Measurements from ENCODE around the gene IFNGR2. TPM values are rescaled to one million over a fixed set of nuclear protein-coding genes. Genes with fewer than 3 reads are reported as not detected.

The IFNGR2 gene
- total RNA-seq, 1 experiment from 2014 or later = 44.1 TPM

DNA sequence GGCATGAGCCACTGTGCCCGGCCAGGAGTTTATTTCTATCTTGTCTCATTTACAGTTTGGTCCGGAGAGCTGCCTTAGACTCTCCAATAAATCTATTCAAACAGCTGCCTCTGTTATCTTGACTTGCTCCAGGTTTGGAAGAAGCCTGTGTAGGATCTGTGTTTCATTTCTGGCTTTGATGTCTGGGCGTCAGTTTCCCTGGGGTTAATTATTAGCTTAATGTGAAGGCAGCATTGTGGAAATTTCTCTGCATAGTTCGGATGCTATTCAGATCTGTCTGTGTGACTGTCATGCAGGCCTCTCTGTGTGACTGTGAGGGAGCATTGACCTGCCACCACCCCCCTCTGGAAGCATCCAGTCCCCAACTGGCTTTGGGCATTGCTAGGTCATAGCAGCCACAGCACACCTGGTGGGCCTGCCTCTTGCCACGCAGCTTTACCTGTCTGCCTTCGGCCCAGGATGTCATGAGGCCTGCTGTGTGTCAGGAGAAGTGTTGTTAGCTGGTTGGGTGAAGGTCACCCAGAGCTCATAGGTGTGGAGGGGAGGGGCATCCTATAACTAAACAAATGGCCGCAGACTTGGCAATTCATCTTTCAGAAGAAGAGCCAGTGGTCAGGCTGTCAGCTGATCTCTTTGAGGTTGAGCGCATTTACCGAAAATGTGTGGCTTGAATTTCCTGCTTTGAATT lies 9.8 kb downstream of the IFNGR2 start:
- H4K8ac ChIP-seq (replicated peaks; ENCODE audit: insufficient read length, low read depth, low read length) = no peak overlapping the region
- WGBS (ENCODE audit: extremely low coverage, insufficient read length, low lambda C conversion rate) = no CpG with 5 or more reads among the region's 9 CpGs
- no peak overlapping the region for H4K5ac ChIP-seq (ENCODE audit: insufficient read length, low read depth, low read length)
- no peak for TF ChIP-seq CTCF (conservative IDR thresholded peaks at IDR 0.05)
- peaks cover 5% of the 10 kb centered on the region for H3K79me1 ChIP-seq (ENCODE audit: insufficient read depth, low read depth, low read length, poor library complexity, severe bottlenecking)
- H2BK120ac ChIP-seq (ENCODE audit: low read depth, low read length, poor library complexity, severe bottlenecking) = no peak overlapping the region
- no peaks in the 10 kb centered on the region for H4K20me1 ChIP-seq (ENCODE audit: control insufficient read depth, insufficient read depth, insufficient read length)
- peak overlapping the region; percentile 9 to 85 (median 49); a peak in 6 of 7 replicates for H3K27ac Mint-ChIP-seq
- H3K9me3 Mint-ChIP-seq = no peaks in the 10 kb centered on the region
- H3K27me3 ChIP-seq (ENCODE audit: insufficient read depth, low read length) = no peaks in the 10 kb centered on the region
- H3K9ac ChIP-seq (ENCODE audit: extremely low read depth, insufficient read length, low read length) = no peak overlapping the region
- no peak overlapping the region; the same call in 1 of the 2 replicates for H3K14ac ChIP-seq (ENCODE audit: insufficient read depth, low read length)
- no peak overlapping the region for H3K56ac ChIP-seq (ENCODE audit: insufficient read length, low read depth, low read length)
- peaks cover 20 to 25% of the 10 kb centered on the region in 2 experiments for H3K4me1 Mint-ChIP-seq
- H3K9me3 ChIP-seq (ENCODE audit: control insufficient read depth, low read depth, low read length) = no peaks in the 10 kb centered on the region
- no peak overlapping the region for H2BK20ac ChIP-seq (ENCODE audit: low read depth, low read length, poor library complexity, severe bottlenecking)
- H2BK12ac ChIP-seq (ENCODE audit: insufficient read length, low read depth, low read length) = no peak overlapping the region
- H3K27ac ChIP-seq (ENCODE audit: insufficient read length, low read depth, low read length) = no peak overlapping the region
- H2AK5ac ChIP-seq (ENCODE audit: insufficient read length, low read length) = no peak overlapping the region
- H3K36me3 Mint-ChIP-seq (ENCODE audit: insufficient read depth in 1 of 3, low read depth in 3 of 3) = peaks cover 7 to 41% (median 38%) of the 10 kb centered on the region in 3 experiments; a peak in 6 of 7 replicates
- H3K79me2 ChIP-seq (ENCODE audit: insufficient read depth, low read length) = peaks cover 5% of the 10 kb centered on the region; the same call in 1 of the 2 replicates
- H2AFZ ChIP-seq (ENCODE audit: low read length) = no peak overlapping the region
- no peak overlapping the region for H4K91ac ChIP-seq (ENCODE audit: insufficient read length, low read depth, low read length)
- H3K4ac ChIP-seq (ENCODE audit: low read depth, low read length) = no peak overlapping the region
- H3K4me1 ChIP-seq (ENCODE audit: insufficient read depth, low read length) = peaks cover 8% of the 10 kb centered on the region; the same call in 1 of the 2 replicates
- no peak overlapping the region for H2BK5ac ChIP-seq (ENCODE audit: insufficient read length, low read length)
- no peak overlapping the region for H3K23ac ChIP-seq (ENCODE audit: insufficient read length, low read depth, low read length)
- H3K18ac ChIP-seq (ENCODE audit: insufficient read length, low read depth, low read length) = no peak overlapping the region
- no peak overlapping the region for H3T11ph ChIP-seq (ENCODE audit: low read length)
- no peaks in the 10 kb centered on the region for H3K23me2 ChIP-seq (ENCODE audit: insufficient read length, low read depth, low read length, poor library complexity, severe bottlenecking)
- peak; percentile 41 for DNase-seq
- H3K4me3 Mint-ChIP-seq = no peak overlapping the region
- H3K27me3 Mint-ChIP-seq (ENCODE audit: low read depth) = no peaks in the 10 kb centered on the region
- H3K4me2 ChIP-seq (ENCODE audit: insufficient read depth, insufficient read length, low read length) = no peak overlapping the region
- no peak overlapping the region for H2BK15ac ChIP-seq (ENCODE audit: low read depth, low read length)
